GM18858 (cell line): ENCODE measurements around the gene DNAH7.

ENCODE experiments used
- ATAC-seq: cut with Tn5 transposase; IDR thresholded peaks from one replicate; pipeline ENCODE4 v1.9.1; 2021; ENCODE audit not compliant: unreplicated experiment

DNAH7 gene

DNA sequence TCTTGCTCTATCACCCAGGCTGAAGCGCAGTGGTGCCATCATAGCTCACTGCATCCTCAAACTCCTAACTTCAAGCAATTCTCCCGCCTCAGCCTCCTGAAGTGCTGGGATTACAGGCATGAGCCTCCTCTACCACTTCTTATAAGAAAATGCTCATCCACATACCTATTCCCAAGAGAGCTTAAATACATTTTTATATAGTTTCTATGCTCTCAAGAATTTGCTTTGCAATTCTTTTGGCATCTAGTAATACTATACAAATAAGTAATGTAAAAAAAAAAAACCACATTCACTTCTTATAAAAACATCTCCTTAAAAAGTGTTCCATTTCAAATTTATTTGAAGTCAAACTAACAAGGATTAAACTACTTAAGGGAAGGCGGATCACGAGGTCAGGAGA, 197.3 kb downstream of the DNAH7 start:
- no peak for ATAC-seq

- no peak for ATAC-seq
Measured at GRCh38 chr2:195864316-195864715, 204.3 kb downstream of the DNAH7 start.

- no peak for ATAC-seq
Measured at GRCh38 chr2:195863564-195863963, 205.1 kb downstream of the DNAH7 start.

DNA sequence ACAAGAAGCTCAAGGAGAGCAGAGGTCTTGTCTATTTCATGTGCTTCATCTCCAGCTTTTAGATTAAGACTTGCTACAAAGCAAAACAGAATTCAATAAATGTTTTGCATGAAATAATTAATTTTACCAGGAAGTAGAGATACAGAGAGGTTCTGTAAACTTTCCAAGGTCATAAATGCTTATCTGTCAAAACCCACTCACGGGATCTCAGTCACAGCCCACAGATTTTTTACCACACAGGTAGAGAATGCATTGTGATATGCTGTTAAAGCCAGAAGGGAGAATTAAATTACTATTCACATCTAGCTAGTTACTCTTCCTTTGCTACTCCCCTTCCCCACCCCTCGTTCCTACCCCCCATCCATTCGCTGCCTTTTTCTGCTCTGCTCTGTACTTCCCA, 205.5 kb downstream of the DNAH7 start:
- ATAC-seq, result no peak

GRCh38 chr2:195861821-195862220, 206.8 kb downstream of the DNAH7 start:
- no peak for ATAC-seq

GRCh38 chr2:195859513-195859912, 209.1 kb downstream of the DNAH7 start:
- no peak for ATAC-seq

- no peak for ATAC-seq
Measured at GRCh38 chr2:195857132-195857531, 211.5 kb downstream of the DNAH7 start.

GRCh38 chr2:195850764-195851163, 217.9 kb downstream of the DNAH7 start:
- ATAC-seq, result no peak

DNA sequence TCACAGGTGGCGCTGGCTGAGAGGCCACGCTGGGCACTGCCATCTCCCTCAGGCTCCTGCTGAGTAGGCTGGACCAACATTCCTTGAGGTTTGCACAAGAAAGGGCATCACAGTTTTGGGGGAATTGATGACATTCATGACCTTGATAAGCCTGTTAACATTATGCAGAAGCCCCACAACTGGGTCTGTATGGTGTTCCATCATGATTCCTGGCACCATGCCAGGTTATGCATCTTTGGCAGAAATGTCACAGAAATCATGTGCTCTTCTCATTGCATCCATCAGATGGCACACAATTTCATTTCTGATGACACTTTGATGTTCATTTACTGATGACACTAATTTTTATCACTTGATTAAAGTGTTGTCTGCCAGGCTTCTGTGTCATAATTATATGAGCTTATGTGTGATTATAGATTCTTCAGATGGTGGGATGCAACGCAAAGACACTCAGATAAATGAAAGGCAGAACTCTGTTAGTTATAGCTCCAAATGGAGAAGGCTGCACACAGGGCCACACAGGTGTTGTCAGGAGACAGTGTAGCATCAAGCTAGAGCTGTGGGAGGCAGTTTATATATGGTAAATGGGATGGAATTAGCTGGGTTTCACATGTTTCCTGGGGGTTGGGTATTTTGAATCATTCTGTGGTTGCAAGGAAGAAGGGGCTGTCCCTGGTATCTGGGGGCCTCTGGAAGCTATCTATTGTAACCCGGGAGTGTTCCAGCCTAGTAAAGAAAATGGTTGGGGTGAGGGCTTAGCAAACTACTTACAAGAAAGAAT, 220.3 kb downstream of the DNAH7 start:
- no peak for ATAC-seq

DNA sequence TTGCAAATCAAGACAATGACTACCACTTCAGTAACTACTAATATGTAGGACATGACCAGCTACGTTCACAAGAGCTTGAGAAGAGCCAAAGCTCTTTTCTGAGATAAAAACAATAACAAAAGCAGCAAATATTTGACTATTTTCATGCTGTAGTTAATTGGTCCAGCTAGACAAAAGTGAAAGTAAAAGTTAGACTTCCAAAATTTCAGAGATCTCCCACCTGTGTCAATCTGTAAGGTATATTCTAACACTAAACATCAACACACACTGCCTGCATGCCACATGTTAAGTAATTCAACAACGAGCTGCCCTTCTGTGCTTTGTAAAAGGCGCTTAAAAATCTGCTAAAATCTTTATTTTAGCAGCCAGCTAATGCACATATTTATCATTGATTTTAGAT, 225.7 kb downstream of the DNAH7 start:
- ATAC-seq, result no peak

GRCh38 chr2:195838002-195838401, 230.6 kb downstream of the DNAH7 start:
- no peak for ATAC-seq

DNA sequence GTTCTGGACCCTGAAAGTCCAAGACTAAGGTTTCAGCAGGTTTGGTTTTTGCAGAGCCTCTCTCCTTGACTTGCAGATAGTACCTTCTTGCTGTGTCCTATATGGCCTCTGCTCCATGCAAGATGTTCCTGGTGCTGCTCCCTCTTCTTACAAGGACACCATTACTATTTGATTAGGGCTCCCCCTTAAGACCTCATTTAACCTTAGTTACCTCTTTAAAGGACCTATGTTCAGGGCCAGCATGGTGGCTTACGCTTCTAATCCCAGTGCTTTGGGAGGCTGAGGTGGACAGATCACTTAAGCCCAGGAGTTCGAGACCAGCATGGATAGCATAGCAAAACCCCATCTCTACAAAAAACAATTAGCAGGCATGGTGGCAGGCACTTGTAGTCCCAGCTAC, 232.6 kb downstream of the DNAH7 start:
- ATAC-seq, result no peak

DNA sequence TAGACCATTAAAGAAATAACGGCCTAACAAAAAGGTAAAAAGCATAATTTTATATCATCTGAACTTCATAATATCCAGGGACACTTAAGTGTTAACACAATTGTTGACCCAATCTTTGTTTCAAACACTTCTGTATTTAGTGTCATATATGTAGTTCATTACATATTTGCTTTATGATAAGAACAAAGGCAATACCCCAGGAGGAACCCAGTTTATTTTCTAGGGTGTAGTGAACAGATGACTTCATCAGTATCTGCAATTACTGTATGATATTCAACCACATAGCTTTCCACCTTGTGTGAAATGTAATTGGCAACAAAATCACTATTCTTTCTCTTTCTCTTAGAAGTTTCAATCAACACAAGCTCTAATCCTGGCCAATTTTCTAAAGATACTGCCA, 233.8 kb downstream of the DNAH7 start:
- ATAC-seq, result no peak

DNA sequence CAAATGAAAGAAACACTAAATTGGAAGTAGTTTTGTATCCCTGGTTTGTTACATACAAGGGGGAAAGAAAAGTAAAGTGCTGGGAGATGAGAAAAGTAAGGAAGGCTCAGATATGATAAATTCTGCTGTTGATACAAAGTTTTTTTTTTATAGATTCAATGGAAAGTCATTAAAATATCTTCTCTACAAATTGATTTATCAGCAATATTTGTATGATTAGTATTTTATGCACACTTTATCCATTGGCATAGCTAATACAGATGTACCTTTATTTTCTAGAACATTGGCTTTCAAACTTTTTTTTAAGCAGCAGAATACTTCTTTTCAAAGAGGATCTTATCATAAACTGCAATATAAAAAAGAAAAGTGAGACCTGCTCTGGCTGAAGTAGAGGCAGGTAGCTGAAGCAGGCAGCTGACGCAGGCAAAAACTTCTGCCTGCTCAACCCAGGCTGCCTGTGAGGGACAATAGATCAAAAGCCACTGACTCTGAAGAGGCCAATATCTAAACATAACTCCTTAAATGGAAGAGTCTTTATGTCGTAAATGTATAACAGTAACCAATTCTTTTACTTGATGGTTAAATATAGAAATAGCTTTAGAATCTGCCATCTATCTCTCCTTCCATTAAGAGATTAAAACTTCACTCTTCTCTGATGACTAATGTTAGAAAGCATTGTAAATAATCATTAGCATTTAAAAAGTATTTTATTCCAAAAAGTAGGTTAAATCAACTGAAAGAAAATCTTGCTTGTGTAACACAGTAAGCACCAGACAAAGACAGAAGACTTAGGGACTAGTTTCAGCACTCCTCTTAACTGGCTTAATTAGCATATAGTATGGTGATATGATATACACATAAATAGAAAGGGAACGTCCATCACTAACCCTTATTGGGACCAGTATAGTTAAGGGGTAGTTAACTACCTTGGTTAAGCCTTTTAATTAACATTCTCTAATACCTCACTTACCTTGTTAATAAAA, 237.4 kb downstream of the DNAH7 start:
- no peak for ATAC-seq

DNA sequence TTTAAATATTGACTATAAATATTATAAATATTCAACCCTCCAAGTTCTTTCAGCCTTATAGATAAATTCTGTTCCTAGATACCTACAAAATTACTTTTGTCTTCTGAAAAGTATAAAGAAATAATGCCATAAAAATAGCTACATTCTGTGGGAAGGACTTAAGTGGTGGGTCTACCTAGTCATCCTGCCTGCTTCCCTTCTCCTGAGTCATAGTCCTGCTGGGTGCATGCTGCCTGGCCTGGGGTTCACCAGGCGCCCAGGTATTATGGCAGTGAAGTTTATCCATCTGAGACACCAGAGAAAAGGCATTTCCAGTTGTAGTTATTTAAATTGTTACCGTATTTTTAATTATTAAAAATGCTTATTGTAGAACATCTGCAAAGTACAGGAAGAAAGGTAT, 244.2 kb downstream of the DNAH7 start:
- no peak for ATAC-seq

DNA sequence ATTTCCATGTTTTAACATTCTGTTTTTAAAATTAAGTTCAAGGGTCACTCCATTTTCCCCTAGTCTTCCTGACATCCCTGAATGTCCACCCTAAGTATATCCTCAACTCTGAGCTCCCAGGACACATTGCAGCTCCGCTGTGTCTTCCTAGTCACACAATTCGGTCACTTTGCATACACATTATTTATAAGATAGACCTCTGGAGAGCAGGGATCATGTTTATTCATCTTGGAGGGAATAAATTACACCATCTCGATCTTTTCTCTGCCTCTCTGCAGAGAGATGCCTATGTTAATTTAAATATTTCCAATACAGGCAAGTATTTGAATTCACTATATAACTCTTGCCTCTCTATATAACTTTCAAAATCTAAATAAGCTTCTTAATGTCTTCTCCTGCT, 245.4 kb downstream of the DNAH7 start:
- ATAC-seq, result no peak

GRCh38 chr2:195821566-195821932, 247.1 kb downstream of the DNAH7 start:
- ATAC-seq, result no peak

DNA sequence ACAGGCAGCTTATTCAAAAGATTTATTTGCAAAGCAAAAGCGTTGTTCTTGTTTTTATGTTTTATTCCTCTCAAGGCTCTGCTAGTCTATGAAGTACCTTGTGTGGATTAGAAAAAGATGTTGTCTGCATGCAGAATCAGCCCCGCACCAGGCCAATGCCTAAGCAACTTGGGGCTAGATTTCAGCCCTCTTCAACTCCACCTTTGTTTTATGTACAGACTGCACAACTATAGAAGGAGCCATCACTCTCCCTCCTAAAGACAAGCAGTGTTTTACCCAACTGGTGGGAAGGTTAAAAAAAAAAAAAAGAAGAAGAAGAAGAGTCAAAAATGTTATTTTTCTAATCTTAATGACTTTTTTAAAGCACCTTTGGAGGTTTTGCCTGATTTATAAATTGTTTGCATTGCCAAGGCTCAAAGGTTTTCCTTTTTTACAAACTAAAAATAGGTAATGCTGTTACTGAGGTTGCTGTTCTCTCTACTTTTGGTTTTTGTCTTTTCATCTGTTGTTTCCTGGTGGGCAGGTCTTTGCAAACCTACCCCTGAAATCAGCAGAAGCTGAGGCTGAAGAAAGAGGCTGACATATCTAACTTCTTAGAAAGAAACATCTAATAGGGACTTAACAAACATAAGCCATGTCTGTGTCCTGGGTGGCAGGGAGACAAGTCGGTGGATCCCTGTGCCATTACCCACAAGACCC, 247.6 kb downstream of the DNAH7 start:
- no peak for ATAC-seq

- no peak for ATAC-seq
Measured at GRCh38 chr2:195820373-195820772, 248.3 kb downstream of the DNAH7 start.

GRCh38 chr2:195819276-195819675, 249.4 kb downstream of the DNAH7 start:
- no peak for ATAC-seq

- ATAC-seq, result no peak
Measured at GRCh38 chr2:195818526-195818925, 250.1 kb downstream of the DNAH7 start.

DNA sequence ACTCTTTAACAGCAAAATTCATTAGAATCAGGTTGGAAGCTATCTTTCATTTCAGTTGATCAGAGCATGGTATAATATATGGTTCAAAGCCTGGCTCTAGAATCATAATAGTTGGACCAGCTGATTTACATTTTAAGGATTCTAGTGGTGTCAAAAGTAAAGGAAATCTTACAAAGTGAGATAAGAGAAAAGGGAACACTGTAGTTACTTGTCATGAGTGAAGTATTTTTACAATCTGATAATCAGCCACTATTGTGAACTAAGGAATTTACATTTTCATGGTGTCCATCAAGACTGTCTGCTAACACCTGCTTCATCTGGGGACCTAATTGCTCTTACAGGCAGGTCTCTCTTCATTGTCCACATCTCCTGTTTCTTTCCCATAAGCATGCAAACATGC, 250.5 kb downstream of the DNAH7 start:
- ATAC-seq, result no peak
